Breast epithelium (tissue), 3 donors: ENCODE results near the gene TMEM273.

Experiments used
- POLR2A ChIP-seq: fragments of 450-650 bp; IDR thresholded peaks from one replicate; pipeline ENCODE4 v1.6.1; 2016; ENCODE audit warnings: antibody characterized with exemption, mild to moderate bottlenecking, moderate library complexity
- TF ChIP-seq, protein P1 (sequence below), 3 donors: fragments of 450-650 bp; IDR thresholded peaks; one replicate each; pipeline ENCODE4 v1.5.1; 2016 to 2017; ENCODE audit warnings: antibody characterized with exemption in 3 of 3, mild to moderate bottlenecking in 3 of 3, moderate library complexity in 3 of 3

DNA sequence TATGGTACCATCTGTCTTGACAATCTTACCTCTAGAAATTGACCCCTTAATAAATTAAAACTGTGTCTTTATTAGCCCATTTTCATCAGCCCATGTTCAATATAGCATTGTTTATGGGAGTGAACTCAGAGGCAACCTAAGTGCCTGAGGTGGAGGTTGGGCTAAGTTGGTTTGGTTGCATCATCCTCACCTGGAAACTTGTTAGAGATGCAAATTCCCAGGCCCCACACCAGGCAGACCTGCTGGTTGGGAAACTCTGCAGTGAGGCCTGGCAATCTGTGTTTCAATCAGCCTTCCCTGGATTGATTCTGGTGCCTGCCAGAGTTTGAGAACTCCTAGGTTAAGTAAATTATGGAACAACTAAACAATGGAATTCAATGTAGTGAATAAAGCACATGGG is 44.9 kb downstream of the TMEM273 start:
- TF ChIP-seq, protein P1, sequence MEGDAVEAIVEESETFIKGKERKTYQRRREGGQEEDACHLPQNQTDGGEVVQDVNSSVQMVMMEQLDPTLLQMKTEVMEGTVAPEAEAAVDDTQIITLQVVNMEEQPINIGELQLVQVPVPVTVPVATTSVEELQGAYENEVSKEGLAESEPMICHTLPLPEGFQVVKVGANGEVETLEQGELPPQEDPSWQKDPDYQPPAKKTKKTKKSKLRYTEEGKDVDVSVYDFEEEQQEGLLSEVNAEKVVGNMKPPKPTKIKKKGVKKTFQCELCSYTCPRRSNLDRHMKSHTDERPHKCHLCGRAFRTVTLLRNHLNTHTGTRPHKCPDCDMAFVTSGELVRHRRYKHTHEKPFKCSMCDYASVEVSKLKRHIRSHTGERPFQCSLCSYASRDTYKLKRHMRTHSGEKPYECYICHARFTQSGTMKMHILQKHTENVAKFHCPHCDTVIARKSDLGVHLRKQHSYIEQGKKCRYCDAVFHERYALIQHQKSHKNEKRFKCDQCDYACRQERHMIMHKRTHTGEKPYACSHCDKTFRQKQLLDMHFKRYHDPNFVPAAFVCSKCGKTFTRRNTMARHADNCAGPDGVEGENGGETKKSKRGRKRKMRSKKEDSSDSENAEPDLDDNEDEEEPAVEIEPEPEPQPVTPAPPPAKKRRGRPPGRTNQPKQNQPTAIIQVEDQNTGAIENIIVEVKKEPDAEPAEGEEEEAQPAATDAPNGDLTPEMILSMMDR (IDR thresholded peaks at IDR 0.05), result no peak
- TF ChIP-seq POLR2A, result no peak
